Measurements from ENCODE around the gene SIDT2. TPM values are rescaled to one million over a fixed set of nuclear protein-coding genes. Genes with fewer than 3 reads are reported as not detected.

The SIDT2 gene
- total RNA-seq, 1 experiment from 2014 or later = 37.0 TPM

GRCh38 chr11:117188620-117189081 lies 10.1 kb downstream of the SIDT2 start:
- H4K20me1 ChIP-seq (ENCODE audit: insufficient read depth) = no peaks in the 10 kb centered on the region
- TF ChIP-seq MAX (IDR thresholded peaks at IDR 0.05) (no peak), JUND (IDR thresholded peaks at IDR 0.05) (no peak), YY1 (IDR thresholded peaks at IDR 0.05; ENCODE audit: extremely low read depth, insufficient replicate concordance, low read depth, low read length) (no peak), POLR2AphosphoS5 (IDR thresholded peaks at IDR 0.05; ENCODE audit: low read depth, low read length) (no peak), EGR1 (IDR thresholded peaks at IDR 0.05; ENCODE audit: low read depth) (no peak), ATF3 (IDR thresholded peaks at IDR 0.05) (no peak), CBX3 (IDR thresholded peaks at IDR 0.05; ENCODE audit: low read depth) (no peak), TCF7L2 (IDR thresholded peaks at IDR 0.05; ENCODE audit: borderline replicate concordance, extremely low read depth, insufficient read depth, insufficient read length) (no peak), POLR2A (IDR thresholded peaks at IDR 0.05; ENCODE audit: borderline replicate concordance, extremely low read depth, insufficient read depth, insufficient read length) (no peak), CTCF (IDR thresholded peaks at IDR 0.05 in 2 of 3, conservative IDR thresholded peaks at IDR 0.05 in 1 of 3; ENCODE audit: borderline replicate concordance in 1 of 3, insufficient read depth in 1 of 3, low read depth in 2 of 3, low read length in 2 of 3) (no peak), SRF (IDR thresholded peaks at IDR 0.05; ENCODE audit: low read depth) (no peak), ZFX (IDR thresholded peaks at IDR 0.05) (no peak), REST (IDR thresholded peaks at IDR 0.05; ENCODE audit: low read depth) (no peak), RAD21 (IDR thresholded peaks at IDR 0.05; ENCODE audit: low read depth) (no peak), ZNF274 (IDR thresholded peaks at IDR 0.05; ENCODE audit: low read depth, low read length) (no peak), CEBPB (IDR thresholded peaks at IDR 0.05; ENCODE audit: low read depth) (no peak), EZH2 (IDR thresholded peaks at IDR 0.05) (no peak), FOSL1 (IDR thresholded peaks at IDR 0.05; ENCODE audit: low read depth) (no peak), EZH2phosphoT487 (IDR thresholded peaks at IDR 0.05; ENCODE audit: borderline replicate concordance) (no peak)
- no peaks in the 10 kb centered on the region for H3K27me3 ChIP-seq (ENCODE audit: insufficient read depth, low read length)
- intact Hi-C loops (cut with micrococcal nuclease) = no loop called here
- no peaks in the 10 kb centered on the region for H3K4me1 ChIP-seq (ENCODE audit: control insufficient read depth in 1 of 2, insufficient read depth in 2 of 2, low read length in 2 of 2)
- DNase-seq (ENCODE audit: low read depth, low spot score) (no peak), ATAC-seq (no peak)
- peaks cover 3 to 7% of the 10 kb centered on the region in 2 experiments; a peak in 1 of 4 replicates for H3K36me3 ChIP-seq (ENCODE audit: control insufficient read depth in 1 of 2, insufficient read depth in 2 of 2, low read length in 2 of 2)
- ChIA-PET POLR2A (no interaction called here), RAD21 (ENCODE audit: low non-redundant PET in 1 of 2, low total read pairs in 2 of 2, uncharacterized antibody in 2 of 2, unreplicated experiment in 2 of 2) (no interaction called here), CTCF (no interaction called here)
- H3K4me3 ChIP-seq (replicated peaks in 1 of 2; ENCODE audit: low read depth in 1 of 2, low read length in 2 of 2) = no peak overlapping the region
- H3K79me2 ChIP-seq (ENCODE audit: insufficient read depth, low read length) = no peaks in the 10 kb centered on the region
- no peak overlapping the region for H3K4me2 ChIP-seq (ENCODE audit: low read length)
- no peaks in the 10 kb centered on the region for H3K9me2 ChIP-seq (ENCODE audit: insufficient read depth)
- H2AFZ ChIP-seq (ENCODE audit: low read depth, low read length, poor library complexity, severe bottlenecking) = no peak overlapping the region
- no TSS peak for BruUV-seq (replicated peaks)
- no peaks in the 10 kb centered on the region for H3K9me3 ChIP-seq (ENCODE audit: control insufficient read depth in 1 of 2, insufficient read depth in 1 of 2, low read depth in 1 of 2, low read length in 2 of 2)
- H3K27ac ChIP-seq (ENCODE audit: low read depth, low read length) = no peak overlapping the region
- no peak overlapping the region for H3K9ac ChIP-seq (ENCODE audit: low read length)
